K562 (cell line): ENCODE results near the gene GARNL3.

ENCODE experiments used
- BDP1 ChIP-seq: IDR thresholded peaks from 3 replicates; pipeline ENCODE4 v1.6.1; 2011; ENCODE audit not compliant: insufficient read length, insufficient read depth
- RUNX1 ChIP-seq: sonication (generic); IDR thresholded peaks from 2 replicates; pipeline ENCODE4 v1.6.1; 2016; ENCODE audit warnings: antibody characterized with exemption, low read depth
- SPI1 ChIP-seq: IDR thresholded peaks from 2 replicates; pipeline ENCODE4 v1.6.1; 2011; ENCODE audit warnings: low read depth, low read length, control low read depth, borderline replicate concordance

GRCh38 chr9:127392166-127392565, 127.6 kb downstream of the GARNL3 start:
- TF ChIP-seq RUNX1 (no peak), SPI1 (no peak), BDP1 (no peak)
